Body of pancreas (tissue), 4 donors: Measurements from ENCODE around the gene AIP.

Experiments
- CTCF ChIP-seq, 7 experiments: fragments of 450-650 bp in 4 of 7; fragments of 200-600 bp in 3 of 7; sonication (generic) in 3 of 7; IDR thresholded peaks; one replicate each; pipeline ENCODE4 v1.5.1; 2016 to 2019; ENCODE audit warnings: antibody characterized with exemption in 7 of 7
- POLR2A ChIP-seq, 3 donors: fragments of 450-650 bp; IDR thresholded peaks; one replicate each; pipeline ENCODE4 v1.6.1; 2016; ENCODE audit warnings: antibody characterized with exemption in 3 of 3, mild to moderate bottlenecking in 2 of 3

- peak in 4 of 7 experiments; percentile 31 to 39 (median 36) for TF ChIP-seq CTCF (IDR thresholded peaks at IDR 0.05)
- TF ChIP-seq POLR2A (IDR thresholded peaks at IDR 0.05), result peak in 2 of 3 donors; percentile 63 to 72
Observed at GRCh38 chr11:67482827-67483798, at the start of gene AIP.
